HG03280 (cell line): Measurements from ENCODE around the gene WDR76.
"Not testable (repeated sequence)": the region's sequence is repeated elsewhere in the genome, so short reads cannot be mapped to it uniquely, and the experiment has no call there.

Source experiments
- ATAC-seq: cut with Tn5 transposase; IDR thresholded peaks from one replicate; pipeline ENCODE4 v1.9.1; 2021; ENCODE audit warnings: mild to moderate bottlenecking, moderate library complexity; ENCODE audit not compliant: unreplicated experiment

Gene WDR76

DNA sequence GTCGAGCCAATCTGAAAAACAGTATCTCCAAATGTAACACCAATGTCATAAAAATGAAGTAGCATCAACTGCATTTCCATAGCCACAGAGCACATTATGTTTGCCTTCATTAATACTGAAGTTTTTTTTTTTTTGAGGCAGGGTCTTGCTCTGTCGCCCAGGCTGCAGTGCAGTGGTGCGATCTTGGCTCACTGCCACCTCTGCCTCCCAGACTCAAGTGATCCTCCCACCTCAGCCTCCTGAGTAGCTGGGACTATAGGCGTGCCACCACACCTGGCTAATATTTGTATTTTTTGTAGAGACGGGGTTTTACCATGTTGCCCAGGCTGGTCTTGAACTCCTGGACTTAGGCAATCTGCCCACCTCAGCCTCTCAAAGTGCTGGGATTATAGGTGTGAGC lies 11.7 kb upstream of the WDR76 start:
- not testable (repeated sequence) for ATAC-seq

DNA sequence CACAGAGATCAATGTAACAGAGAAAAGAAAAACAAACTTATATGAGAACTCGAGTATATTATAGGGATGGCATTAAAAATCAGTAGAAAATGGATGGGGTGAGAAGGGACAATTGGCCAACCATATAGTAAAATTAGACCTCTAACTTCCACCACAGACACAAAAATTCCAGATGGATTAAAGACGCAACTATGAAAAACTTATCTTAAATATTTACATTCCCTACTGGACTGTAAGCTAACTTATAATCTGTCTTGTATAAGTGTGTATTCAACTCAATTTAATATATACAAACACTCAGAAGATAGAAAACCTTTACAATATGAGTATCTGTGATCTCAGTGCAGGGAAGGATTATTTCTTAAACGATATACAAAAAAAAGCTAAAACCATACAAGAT lies 5.3 kb upstream of the WDR76 start:
- ATAC-seq, result no peak

DNA sequence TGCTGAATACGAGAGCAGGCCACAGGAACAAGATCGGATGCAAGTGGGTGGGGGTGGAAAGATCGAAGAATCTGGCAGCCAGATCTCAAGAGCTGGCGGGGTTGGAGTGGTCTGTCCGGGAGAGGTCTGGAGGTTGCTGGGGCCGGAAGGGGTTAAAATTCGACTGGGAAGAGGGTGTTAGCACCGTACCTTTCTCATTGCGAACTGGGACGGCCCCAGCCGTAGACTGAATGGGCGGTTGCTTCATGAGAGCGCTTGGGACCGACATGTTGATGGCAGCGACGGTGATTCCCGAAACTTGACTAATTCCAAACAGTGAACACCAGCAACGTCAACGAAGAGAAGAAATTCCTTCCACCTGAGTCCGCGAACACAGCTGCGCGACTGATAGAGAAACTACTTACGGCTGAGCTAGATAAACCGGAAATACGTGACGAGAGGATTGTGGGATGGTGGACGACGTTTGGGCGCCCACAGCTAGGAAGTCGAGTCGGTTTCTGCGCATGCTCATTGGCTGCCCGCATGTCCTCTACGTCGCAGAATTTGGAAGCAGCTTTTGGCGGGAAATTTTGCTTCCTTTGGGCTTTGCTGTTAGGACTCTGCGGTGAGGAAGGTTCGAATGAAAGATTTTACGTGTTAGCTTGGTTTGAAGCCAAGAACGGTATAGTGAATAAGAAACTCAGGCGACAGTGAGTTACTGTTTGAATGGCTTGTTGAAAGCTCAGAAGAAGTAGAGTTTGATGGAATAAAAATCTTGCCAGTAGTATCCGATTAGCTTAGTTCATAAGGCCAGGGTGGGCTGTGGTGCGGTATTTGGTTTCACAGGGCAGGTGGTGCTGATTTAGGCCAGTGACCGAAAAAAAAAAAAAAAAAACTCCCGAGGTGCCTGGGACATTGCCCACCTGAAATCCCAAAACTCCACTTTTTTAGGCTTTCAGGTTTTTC lies 2.2 kb upstream of the WDR76 start, which contains the start of gene MFAP1:
Gene MFAP1, minus strand, starts transcription at position 389 of the 945 bp plus-strand sequence. Its CDS starts 121 bp downstream, at position 268.
- peak; percentile 72 for ATAC-seq

DNA sequence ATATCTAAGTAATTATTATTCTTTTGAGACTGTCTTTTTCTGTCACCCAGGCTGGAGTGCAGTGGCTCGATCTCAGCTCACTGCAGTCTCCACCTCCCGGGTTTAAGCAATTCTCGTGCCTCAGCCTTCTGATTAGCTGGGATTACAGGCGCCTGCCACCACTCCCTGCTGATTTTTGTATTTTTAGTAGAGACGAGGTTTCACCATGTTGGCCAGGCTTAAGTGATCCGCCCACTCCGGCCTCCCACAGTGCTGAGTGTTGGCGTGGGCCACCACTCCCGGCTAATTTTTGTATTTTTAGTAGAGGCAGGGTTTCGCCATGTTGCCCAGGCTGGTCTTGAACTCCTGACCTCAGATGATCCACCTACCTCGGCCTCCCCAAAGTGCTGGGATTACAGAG lies 1.5 kb upstream of the WDR76 start:
- not testable (repeated sequence) for ATAC-seq

DNA sequence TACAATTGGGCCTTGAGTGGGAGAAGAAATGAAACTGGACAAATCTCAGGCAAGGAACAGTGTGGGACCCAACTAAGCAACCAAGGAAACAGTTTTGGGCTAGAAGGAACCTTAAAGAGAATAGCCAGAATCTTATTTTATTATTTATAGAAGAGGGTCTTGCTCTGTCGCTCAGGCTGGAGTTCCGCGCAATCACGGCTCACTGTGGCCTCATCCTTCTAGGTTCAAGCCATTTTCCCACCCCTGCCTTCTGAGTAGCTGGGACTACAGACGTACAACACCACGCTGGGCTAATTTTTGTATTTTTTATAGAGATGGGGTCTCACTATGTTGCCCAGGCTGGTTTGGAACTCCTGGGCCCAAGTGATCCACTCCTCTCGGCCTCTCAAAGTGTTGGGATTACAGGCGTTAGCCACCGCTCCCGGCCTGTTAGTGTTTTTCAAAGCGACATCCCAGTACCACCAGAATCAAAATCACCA lies 734 bp upstream of the WDR76 start:
- no peak for ATAC-seq

DNA sequence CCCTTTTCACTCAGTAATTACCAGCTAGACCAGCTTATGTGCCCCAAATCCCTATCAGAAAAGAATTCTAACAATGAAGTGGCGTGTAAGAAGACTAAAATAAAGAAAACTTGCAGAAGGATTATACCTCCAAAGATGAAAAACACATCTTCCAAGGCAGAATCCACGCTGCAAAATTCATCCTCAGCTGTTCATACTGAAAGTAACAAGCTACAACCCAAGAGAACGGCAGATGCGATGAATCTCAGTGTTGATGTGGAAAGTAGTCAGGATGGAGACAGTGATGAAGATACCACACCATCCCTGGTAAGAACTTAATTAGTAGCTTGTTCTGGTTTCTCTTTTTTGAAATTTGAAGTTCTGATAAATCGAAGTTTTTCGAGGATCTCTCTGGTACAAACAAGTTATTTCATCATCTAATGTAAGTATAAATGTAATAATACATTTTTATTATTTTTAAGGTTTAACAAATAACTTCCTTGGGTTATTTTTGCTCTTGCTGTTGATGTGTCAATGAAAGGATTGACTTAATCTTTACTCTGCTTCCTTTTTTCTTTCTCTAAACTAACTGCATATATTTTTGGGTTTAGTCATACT lies 1.4 kb downstream of the WDR76 start:
- no peak for ATAC-seq

DNA sequence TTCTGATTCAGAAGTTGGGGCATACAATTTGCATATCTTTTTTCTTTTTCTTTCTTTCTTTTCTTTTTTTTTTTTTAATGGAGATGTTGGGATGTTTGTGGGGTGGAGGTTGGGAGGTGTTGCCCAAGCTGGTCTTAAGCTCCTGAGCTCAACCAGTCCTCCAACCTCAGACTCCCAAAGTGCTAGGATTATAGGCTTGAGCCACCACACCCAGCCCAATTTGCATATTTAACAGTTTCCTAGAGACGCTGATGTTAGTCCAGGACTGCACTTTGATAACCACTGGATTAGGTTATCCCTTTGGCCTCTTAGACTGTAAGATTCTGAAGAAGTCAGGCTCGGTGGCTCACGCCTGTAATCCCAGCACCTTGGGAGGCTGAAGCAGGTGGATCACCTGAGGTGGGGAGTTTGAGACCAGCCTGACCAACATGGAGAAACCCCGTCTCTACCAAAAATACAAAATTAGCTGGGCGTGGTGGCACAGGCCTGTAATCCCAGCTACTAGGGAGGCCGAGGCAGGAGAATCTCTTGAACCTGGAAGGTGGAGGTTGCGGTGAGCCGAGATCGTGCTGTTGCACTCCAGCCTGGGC lies 3.2 kb downstream of the WDR76 start:
- ATAC-seq, result not testable (repeated sequence)

DNA sequence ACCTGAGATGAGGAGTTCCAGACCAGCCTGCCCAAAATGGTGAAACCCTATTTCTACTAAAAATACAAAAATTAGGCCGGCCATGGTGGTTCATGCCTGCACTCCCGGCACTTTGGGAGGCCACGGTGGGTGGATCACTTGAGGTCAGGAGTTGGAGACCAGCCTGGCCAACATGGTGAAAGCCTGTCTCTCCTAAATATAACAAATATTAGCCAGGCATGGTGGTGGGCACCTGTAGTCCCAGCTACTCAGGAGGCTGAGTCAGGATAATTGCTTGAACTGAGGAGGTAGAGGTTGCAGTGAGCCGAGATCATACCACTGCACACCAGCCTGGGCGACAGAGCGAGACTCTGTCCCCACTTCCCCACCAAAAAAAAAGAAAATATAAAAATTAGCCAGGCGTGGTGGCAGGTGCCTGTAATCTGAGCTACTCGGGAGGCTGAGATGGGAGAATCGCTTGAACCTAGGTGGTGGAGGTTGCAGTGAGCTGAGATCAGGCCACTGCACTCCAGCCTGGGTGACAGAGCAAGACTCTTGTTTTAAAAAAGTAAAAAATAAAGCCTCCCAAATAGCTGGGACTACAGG lies 4.0 kb downstream of the WDR76 start:
- not testable (repeated sequence) for ATAC-seq

DNA sequence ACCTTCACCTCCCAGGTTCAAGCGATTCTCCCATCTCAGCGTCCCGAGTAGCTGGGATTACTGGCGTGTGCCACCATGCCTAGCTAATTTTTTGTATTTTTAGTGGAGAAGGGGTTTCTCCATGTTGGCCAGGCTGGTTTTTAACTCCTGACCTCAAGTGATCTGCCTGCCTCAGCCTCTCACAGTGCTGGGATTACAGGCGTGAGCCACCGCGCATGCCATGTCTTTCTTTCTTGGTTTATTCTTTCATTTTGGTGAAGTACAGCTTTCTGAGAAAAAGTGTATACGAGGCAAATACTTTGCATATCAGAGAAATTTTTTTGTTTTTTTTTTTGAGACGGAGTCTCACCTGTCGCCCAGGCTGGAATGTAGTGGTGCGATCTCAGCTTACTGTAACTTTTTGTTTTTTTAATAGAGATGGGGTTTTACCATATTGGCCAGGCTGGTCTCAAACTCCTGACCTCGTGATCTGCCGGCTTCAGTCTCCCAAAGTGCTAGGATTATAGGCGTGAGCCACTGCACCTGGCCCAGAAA lies 4.8 kb downstream of the WDR76 start:
- not testable (repeated sequence) for ATAC-seq

DNA sequence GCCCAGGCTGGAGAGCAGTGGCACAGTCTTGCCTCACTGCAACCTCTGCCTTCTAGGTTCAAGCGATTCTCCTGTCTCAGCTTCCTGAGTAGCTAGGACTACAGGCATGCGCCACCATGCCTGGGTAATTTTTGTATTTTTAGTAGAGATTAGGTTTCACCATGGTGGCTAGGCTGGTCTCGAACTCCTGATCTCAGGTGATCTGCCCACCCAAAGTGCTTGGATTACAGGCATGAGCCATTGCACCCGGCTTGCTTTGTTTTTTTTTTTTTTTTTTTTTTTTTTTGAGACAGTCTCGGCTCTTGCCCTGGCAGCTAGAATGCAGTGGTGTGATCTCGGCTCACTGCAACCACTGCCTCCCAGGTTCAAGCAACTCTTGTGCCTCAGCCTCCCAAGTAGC lies 5.7 kb downstream of the WDR76 start:
- ATAC-seq, result not testable (repeated sequence)

DNA sequence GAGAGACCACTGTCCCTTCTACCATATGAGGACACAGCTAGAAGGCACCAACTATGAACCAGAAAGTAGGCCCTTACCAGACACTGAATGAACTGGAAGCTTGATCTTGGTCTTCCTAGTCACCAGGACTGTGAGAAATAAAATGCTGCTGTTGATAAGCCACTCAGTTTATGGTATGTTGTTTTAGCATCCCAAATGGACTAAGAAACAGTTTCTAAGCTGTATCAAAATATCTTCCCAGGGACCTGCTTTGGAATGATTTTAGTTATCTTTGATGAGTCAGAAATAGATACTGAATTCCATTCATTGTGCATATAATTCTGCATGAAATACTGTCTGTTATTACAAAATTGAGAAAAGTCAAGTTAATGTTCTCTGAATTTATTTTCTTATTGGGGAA lies 18.6 kb downstream of the WDR76 start:
- no peak for ATAC-seq

DNA sequence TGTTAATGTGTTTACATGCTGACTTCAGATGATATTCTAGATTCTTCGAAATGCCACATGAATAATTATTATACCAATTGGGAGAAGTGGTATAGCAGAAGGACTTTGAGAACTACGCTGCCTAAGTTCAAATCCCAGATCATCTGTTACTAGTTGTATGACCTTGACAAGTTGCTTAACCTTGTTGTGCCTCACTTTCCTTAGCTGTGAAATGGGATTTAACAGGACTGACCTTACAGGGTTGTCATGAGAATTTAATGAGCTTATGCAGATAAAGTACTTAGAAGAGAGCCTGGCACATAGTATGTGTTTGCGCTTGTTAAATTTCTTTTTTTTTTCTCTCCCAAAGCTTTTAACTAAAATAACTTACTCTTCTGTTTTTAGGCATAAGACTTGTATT lies 24.4 kb downstream of the WDR76 start:
- no peak for ATAC-seq

DNA sequence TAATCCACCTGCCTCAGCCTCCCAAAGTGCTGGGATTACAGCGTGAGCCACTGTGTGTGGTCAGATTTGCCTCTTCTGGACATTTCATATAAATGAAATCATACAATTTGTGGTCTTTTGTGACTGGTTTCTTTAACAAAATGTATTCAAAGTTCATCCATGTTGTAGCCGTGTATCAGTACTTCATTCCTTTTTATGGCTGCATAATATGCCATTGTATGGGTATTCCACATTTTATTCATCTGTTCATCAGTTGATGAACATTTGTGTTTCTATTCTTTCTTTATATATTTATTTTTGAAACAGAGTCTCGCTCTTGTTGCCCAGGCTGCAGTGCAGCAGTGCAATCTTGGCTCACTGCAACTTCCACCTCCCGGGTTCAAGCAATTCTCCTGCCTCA lies 25.8 kb downstream of the WDR76 start:
- no peak for ATAC-seq

DNA sequence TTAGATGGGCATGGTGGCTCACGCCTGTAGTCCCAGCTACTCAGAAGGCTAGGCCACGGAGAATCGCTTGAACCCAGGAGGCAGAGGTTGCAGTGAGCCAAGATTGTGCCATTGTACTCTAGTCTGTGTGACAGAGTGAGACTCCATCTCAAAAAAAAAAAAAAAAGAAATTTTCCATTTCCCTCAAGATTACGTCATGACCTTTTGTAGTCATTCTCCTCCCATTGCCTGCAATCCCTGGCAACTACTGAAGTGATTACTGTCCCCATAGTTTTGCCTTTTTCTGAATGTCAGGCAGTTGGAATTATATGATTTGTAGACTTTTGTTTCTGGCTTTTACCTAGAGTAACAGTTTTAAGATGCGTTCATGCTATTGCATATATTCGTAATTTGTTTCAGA lies 28.0 kb downstream of the WDR76 start:
- ATAC-seq, result no peak

DNA sequence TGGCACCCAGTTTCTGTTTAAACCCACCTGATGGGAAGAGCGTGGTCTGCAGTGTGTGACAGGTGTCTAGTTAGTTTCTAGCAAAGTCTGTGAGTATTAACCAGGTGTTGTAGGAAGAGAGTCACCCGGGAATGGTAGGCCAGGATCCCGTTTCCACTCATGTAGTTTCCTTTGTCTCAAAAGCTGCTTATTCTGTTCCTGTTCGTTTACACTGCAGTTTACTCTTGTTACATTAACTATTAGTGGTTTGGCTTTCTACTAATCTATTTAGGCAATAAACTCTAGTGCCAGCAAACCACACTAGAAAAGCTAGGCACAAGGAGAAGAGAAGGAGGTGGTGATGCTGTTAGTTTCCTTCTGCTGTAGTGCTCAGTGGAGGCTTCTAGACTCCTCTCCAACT lies 32.7 kb downstream of the WDR76 start:
- ATAC-seq, result no peak

DNA sequence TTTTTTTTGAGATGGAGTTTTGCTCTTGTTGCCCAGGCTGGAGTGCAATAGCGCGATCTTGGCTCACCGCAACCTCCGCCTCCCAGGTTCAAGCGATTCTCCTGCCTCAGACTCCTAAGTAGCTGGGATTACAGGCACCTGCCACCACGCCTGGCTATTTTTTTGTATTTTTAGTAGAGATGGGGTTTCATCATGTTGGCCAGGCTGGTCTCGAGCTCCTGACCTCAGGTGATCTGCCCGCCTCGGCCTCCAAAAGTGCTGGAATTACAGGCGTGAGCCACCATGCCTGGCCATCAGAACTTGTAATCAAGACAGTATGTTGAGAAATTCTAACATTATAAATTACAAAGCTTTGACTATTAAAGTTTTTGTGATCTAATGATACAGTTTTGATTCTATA lies 39.8 kb downstream of the WDR76 start:
- ATAC-seq, result not testable (repeated sequence)

DNA sequence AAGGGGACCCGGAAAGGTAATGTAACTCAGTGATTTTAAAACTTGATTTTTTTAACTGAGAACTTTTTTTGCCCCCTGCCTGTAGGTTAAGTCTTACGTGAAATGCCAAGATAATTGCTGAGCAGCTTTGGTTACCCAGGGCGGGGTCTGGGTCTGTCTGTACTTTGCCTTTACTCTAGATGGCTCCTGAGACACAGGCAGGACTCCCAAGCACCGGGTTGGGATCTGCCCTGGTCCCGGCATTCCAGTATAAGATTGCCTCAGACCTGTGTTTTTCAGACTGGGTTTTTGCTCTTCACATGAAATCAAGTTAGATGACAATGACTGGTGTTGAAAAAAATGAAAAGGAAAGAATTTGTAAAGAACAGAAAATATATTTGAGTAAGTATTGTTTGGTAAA lies 40.3 kb downstream of the WDR76 start:
- ATAC-seq, result no peak

DNA sequence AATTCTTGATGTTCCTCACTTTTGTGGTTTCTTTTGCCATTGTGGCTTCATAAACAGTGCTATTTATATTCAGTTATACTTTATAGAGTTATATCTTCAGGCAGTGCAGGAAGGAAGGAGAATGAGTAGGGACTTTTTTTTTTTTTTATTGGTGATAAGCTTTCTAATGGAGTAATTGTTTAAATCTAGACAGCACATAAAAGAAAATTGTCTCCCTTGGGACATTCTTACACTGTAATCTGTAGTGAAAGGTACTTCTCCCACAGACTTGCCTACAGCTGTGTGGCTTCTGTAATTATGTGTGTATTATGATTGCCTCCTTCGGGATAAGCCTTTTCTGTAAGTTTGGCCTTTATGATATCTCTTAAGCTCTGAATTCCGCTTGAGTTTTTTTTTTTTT lies 41.6 kb downstream of the WDR76 start:
- no peak for ATAC-seq

DNA sequence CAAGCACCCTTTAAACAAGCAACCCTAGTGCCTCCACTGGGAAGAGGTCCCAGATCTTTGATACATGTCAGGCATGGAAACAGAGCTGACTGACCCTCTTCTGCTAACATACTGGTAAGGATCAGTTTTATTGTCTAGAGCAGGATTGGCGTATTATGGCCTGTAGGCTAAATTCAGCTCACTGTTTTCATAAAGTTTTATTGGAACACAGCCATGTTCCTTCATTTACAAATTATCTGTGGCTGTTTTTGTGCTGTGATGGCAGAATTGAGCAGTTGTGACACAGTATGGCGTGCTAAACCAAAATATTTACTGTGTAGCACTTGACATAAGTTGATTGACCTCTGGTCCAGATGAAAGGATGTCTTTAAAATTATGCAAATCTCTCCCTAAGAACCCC lies 45.0 kb downstream of the WDR76 start:
- ATAC-seq, result no peak

DNA sequence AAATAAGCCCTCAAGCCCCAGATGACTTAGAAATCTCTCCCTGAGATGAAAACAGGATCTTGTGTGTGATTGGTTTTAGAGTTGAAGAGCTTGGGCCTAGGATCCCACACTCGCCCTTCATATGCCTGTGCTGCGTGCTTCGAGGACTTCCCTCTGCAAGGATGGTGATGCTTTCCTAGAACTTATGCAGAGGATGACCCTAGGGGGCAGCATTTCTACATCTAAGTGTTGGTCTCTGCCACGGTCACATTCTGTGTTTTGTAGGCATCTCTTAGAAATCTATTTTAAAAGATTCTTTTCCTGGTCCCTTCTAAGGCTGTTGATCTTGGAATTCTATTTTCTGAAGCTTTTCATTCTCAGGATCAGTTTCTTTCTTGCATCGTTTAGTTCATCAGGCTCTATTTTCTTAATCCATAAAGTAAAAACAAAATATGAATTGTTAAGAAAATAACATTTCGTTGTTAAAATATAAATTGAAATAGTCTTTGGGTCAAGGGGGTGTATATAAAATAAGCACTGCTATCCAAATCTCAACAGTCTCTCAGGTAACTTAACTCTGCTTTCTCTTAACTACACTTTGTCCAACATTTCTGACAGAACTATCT lies 45.7 kb downstream of the WDR76 start:
- no peak for ATAC-seq

DNA sequence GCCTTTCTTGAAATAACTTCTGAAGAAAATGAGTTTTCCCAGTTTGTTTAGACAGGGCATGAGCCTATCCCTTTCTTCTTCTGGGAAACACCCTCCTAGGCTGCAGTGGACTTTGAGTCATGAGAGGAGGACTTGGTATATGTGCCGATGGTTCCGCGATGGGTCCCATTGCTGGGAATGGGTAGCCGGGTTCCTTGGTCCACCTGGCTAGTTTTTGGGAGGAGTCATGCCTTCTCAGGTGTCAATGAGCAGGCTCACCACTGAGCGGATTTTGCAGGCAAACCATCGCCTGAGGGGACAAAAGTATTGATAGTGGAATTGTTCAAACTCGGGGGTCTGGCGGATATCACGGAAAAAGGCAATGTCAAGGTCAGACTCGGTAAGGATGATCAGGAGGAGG lies 46.8 kb downstream of the WDR76 start:
- ATAC-seq, result no peak
